Activated T-helper 1 cell treated with Interleukin-2 at 50 U/mL for 16 hours (primary cell): ENCODE results near the gene ROR1.

ENCODE experiments used
- DNase-seq: peaks from one replicate; pipeline ENCODE4 v3.0.0-alpha.2; 2020; ENCODE audit warnings: low read depth

The ROR1 gene

DNA sequence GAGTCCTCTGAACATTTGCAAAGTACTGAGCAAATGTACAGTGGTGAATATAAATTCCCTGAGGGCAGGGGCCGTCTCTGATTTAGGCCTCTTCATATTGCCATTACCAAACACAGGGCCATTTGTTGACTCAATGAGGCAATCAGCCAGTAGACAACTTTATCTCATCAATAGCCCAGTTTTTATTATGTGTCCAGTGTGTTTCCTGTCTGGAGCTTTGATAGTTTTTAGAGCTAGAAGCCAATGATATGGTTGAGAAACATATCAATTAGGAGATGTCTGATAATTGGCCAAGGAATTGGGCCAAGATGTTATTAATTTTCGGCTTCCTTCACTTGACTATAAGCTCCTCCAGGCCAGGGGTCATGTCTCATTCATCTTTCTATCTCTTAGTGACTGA, 163.0 kb downstream of the ROR1 start:
- no peak for DNase-seq

DNA sequence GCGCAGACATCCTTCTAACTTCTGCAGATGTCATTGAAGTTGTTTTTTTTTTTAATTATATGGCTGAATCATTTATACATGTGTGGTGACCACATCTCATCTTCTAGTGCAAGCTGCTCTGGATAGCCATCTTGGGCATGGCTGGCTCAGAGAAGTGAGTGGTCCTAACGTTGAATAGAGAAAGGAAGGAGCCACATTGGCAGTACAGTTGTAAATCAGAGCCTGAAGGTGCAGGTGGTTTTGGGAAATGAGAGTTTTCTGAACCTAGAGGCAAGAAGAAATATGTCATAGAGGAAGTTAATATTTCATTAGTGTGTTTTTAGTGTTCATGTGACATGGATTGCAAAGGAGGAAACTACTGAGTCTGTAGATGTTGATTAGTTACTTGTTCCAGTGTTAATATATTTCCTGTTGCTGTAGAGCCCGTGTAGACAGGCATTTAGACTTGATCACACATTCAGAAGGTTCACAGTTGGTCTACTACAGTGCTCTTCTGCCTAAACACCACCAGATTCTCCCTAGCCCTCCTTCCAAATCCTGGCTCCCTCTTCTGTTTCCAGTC, 163.7 kb downstream of the ROR1 start:
- no peak for DNase-seq

DNA sequence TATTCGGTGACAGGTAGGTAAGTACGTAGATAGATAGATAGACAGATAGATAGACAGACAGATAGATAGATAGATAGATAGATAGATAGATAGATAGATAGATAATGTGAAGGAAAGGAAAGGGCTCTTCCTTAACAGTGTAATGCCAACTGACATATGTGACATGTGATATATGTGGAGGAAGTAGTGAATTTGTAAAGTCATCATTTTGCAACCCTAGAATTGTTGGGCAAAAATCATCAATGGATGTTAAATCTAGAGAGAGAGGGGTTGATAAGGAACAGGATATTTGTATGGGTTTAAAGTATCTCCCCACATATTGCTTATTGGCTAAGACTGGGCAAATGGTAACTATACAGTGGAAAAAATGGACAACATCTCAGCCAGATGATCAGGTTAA, 166.6 kb downstream of the ROR1 start:
- DNase-seq: no peak

DNA sequence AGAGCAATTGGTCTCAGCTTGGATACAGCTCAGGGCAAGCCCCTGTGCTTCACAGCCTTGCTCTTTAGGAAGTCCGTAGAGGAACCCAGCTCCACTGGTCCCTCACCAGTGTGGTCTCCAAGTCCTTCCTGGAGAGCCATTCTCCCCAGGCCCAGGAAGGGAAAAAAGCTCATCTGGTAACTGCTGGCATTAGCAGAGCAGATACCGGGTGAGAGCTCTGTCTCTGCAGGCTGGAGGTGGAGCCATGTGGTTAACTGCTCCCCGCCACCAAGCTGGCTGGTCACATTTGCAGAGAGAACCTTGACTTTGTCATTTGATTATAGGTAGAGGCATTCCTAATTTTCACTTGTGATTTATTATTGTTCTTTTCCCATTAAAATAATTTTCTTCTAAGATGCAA, 169.6 kb downstream of the ROR1 start:
- no peak for DNase-seq

DNA sequence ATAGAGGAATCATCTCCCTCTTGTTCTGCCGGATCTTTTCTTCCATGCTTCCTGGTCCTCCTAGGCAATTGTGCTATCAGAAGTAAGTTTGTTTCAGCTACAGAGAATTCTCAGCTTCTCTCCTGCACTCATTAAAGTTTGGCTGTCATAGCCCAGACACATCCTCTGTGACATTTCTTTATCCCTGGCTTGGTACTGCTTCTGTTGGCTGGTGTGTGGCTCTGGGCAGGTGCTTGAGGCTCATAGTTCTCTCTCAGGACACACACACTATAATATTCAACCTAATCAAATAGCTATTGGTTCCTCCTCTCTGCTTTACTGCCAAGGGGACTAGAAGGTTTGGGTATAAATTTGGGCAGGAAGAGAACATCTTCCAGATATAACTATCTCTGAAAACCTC, 172.1 kb downstream of the ROR1 start:
- no peak for DNase-seq

DNA sequence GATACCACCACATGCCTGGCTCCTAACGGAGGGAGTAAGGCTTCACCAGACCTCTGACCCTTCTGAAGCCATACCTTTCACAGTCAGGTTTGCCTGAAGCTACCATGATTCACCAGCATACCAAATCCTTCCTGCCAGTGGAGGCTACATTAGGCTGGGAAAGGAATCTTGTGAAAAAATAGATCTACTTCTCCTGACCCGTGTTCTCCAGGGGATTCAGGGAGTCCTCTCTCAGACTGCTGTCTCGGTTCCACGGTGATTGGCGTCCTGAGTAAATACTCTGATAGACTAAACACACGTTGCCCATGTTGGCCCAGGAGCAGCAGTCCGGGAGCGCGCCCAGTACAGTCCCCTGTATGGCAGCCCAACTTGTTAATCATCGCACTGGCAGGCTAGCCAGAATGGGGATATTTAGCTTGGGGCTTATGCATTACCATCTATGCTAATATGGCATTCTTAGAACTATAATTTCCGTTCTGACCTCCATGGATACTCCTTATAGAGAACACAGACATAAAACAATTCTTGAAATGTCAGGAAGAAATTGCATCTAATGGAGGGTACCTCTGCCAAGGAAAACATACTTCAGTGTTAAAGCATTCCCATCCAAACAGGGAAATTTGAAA, 173.2 kb downstream of the ROR1 start:
- no peak for DNase-seq

DNA sequence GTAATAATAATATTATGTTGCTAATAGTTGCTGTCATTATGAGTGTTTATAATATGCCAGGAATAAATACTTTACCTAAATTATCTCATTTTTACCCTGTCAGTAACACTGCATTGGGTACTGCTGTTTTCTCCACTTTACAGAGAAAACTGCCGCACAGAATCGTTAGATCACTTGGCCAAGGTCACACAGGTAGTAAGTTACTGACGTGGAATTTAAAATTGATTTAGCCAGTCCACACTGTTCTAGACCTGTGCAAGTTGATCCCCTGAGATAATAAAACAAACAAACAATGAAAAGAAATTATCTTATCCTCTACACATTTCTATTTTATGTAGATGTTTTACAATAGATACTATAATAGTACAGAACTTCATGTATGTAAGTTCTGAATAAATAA, 174.1 kb downstream of the ROR1 start:
- DNase-seq: no peak

DNA sequence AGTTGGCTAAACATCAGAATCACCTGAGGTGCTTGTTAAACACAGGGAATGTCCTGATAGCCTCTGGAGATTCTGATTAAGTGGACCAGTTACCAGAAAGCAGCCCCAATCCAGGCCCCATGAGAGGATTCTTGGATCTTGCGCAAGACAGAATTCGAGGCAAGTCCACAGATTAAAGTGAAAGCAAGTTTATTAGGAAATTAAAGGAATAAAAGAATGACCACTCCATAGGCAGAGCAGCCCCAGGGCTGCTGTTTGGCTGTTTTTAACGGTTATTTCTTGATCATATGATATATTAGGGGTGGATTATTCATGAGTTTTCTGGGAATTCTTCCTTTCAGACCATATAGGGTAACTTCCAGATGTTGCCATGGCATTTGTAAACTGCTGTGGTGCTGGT, 176.2 kb downstream of the ROR1 start:
- no peak for DNase-seq

DNA sequence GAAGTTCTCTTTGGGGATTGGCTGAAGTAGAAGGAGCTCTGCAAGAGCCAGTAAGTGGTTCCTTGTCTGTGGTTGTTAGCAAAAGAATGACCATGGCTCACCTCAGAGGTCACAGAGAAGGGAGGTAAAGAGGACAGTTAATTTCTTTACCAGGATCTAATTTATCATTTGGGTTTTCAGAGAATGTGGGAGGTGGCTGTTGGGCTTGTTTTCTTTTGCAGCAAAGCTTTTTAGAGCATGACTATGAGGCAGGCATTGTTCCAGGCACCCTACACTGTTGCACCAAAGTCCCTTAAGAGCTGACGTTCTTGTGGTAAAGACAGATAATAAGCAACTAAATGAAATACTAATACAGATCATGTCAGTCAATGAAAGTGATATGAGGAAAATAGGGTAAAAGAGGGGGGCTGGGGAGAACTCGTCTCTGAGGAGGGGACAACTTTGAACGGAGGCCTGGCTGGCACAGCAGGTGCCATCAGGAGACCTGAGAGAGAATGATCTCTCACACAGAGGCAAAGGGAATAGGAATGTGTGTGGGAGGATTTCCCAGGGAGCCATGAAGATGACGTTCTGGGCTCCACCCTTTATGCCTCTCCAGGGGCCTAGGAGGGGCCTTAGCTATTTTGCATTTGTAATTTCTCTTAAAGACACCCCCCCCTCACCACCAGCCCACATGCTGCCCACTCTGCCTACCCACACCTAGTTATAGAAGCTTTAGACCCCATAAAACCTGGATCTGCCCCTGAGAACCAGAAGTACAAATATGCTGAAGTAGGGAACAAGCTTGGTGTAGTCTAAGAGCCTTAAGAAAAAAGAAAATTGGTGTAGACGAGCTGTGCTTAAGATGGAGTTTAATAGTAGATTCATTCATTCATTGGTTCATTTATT, 177.5 kb downstream of the ROR1 start:
- DNase-seq: no peak

DNA sequence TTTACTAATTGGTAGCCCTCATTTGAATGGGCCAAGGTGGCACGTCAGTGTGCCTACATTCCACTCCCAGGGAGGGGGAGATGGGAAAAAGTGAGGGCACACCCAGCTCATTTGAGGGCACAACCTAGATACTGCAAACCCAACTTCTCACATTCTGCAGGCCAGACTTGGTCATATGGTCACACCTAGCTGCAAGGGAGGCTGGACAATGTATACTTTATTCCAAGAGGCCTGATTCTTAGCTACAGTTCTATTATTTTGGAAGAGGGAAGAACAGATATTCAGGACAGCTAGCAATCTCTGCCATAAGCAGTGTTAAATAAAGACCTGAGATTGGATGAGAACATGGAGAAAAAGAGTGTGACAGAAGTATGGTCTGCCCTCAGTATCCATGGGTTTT, 180.4 kb downstream of the ROR1 start:
- DNase-seq: no peak

DNA sequence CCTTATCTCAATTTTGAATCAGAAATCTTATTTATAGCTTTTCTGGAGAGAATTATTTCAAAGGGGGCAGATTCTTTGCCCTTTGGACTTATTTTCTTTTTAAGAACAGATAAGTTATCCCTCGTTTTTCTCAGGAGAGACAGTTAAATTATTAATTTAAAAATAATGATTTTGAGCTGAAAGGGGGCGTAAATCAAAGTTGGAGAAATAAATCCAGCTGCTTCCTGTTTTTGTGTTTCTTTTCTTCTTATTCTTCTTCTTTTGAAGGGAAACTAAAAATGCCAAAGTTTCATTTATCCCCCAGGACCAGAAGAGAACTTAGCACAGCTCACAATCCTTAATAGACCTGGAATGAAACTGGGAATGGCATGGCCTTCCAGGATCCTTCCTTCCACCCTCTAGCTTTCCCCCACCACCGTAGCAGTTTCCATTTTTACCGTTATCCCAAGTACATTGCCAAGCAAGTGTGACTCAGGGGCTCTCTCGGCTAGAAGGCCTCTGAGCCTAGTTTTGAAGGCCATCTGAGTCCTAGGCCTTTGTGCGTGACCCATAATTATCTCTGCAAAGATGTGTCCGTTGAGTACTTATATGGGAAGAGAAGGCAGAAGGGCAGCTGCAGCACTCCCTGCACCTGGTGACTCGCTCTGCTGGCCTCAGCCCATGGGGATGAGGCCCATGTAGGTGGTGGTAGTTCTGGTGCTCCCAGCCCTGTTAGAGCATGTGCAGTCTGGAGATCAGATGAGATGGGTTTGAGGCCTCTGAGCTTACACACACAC, 181.7 kb downstream of the ROR1 start:
- no peak for DNase-seq

DNA sequence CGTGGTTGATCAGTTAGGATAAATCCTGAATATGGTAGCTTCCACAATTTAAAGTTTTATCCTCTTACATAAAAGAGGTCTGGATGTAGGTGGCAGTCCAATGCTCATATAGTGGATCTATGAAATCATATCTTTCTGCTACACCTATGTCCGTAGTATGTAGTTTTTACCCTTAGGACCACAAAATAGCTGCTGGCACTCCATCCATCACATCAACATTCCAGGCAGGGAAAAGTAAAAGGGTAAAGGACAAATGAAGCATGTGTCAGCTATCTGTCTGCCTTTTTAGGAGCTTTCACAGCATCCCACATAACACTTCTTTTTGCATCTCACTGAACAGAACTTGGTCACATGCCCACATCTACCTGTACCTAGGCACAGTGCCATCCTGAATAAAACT, 184.7 kb downstream of the ROR1 start:
- no peak for DNase-seq

DNA sequence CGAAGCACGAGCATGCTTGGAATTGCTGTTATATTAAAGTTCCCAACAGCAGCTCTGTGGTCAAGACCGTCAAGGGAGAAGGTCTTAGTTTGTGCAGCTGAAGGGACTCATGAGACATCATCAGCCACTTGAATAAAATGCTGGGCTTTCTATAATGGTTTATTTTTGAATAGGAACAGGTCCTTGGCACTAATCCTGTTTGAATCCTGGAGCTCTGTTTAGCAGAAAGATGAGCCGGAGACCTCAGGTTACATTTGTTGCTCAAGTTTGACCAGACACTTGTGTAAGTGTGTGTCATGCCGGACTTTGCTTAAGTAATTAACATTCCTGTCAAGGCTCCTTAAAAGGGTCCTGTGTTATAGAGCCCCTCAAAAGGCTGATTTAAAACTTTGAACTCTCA, 186.5 kb downstream of the ROR1 start:
- DNase-seq: no peak

DNA sequence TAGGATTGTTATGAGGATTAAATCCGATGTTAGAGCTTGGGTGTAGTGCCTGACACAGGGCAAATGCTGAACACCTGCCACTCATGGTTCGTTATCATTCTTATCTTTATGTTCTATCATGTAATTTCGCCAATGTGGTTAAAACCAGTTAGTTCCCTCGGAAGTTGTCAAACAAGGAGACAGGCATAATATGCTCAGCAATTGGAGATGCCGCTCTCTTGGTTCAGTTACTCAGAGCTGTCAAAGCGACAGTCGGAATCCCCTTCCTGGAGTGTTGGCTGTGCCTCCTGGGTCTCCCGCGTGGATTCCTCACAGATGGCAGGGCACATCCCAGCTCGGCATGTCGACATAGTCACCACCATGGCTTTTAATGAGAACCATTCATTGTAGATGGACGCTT, 192.2 kb downstream of the ROR1 start:
- no peak for DNase-seq

DNA sequence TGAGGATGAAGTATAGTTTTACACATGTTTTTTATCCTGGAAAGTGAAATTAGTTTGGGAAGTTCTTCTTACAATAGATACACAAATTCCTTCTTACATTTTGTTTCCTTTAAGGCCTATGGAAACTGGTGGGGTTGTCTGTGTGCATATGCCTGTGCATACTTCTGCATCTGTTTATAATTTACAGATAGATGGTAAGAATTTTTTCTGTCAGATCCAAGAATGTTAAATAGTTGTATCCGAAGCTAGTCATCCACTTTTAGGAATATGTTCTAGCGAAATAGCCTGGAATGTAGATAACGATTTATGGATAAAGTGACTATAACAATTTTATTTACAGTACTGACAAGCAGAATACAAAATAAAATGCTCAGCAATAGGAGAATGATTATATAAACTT, 194.1 kb downstream of the ROR1 start:
- no peak for DNase-seq

DNA sequence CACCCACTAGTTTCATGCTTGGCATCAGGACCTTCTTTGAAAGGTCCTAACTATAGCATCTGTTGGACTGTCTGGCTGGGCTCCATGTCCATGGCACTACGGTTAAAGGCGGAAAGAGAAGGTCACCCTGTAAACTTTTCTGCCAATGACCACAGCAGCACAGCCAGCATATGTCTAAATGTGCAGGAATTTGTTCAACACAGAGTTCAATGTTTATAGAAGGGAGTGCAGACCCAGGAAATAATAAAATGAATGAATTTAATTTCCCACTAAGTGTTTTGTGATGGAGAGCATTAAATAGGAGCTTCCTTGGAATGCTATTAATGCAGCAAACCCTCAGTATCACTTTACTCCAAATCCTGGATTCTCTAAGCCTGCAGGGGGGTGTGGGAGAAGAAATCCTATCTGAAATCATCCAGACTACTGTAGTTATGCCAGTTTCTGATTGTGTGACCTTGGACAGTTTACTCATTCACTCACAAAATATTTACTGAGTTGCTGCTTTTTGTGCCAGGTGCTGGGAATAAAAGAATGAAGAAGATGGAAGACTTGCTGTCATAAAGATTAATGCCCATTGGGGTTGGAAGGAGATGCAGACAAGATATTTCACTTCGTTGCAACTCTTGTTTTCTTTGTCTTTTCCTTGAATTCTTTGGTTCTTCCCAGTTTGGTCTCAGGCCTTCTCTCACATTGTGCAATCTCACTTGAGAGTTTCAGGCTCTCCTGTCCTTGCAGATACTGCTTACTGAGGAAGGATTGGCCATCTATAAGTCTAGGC, 195.0 kb downstream of the ROR1 start:
- DNase-seq: no peak

DNA sequence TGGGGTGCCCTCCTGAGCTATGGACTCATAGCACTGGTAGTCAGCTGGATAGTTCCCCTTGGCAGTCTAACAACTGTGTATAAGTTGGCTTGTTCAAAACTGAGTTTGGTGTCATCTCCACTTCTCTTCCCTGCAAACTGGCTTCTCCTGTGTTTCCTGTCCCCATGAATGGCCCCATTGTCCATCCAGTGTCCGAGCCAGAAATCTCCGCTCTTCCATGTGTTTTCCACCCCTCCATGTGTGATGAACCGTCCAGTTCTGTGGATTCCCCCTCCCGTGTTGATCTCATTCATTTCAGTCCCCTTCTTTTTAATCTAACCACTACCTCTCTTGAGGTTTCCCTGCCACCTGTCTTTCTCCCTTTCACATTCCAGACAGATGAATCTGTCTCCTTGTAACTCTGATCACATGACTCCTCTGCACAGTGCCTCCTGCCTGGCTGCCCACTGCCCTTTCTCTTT, 195.7 kb downstream of the ROR1 start:
- DNase-seq: no peak

DNA sequence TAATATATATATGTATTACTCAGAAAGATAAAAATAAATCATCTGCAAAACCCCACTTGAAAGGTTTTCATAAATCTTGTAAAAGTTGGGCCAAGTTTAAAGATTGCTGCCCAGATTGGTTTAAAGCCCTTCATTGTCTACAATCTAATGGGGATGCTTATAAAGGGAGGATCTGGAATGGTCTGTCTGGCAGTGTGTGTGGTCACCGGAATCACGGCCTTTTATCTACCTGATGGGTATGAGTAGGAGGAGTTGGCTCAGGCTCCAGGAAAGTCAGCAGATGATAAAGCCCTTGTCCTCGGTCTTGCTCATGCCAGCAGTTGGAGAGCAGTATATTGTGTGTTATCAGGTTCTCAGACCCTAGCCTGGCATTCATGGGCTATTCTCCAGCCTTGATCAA, 197.7 kb downstream of the ROR1 start:
- no peak for DNase-seq

DNA sequence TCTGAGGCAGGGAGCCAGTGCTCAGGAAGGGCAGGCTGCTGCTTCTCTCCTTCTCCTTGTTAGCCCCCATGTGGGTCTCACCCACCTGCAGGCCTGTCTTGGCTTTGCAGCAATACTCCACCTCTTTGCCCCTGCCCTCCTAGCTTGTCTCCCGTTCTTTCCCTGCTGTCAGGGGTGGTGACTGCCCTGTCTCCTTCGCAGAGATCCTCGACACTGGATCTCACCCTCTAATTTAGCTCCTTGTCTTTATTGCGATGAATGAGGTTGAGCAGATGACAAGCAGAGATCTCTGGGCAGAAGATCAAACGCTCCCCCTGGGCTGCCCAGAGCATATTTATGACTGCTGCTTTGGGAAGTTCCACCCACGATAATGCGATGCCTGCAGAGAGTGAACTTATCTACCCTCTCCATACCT, 199.2 kb downstream of the ROR1 start:
- DNase-seq: no peak

DNA sequence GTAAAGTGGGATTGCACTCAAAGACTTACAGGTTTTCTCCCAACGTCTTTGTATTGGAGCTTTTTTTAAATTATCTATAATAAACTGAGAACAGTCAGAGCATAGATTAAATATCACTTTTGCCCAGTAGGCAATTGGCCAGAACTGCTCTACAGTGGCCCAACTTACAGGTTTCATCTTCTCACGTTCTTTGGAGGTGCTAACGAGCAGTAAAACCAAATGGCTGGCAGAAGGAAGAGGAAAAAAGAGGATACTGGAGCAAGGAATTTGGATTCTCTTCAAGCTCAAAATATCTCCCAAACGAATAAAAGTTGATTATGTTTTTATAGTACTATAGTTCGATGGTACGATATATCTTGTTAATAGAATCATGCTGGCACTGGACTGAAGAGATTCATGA, 201.1 kb downstream of the ROR1 start:
- no peak for DNase-seq

DNA sequence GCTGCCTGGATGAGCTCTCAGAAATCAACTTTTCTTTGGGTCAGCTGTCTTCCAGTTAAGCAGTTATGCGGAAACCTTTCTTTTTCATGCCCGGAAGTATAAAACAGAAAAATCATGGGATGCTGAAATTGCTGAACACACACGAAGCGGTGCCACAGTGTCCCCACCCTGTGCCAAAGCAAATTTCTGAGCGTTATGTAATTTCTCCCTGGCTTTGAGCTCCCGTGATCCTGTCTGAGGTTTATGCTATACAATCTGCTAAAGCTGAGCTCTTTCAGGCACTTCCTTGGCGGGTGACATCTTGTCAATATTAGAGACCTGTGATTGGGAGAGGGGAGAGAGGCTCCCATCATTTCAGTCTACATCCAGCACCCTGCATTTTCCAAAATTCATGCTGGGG, 201.7 kb downstream of the ROR1 start:
- DNase-seq: no peak

DNA sequence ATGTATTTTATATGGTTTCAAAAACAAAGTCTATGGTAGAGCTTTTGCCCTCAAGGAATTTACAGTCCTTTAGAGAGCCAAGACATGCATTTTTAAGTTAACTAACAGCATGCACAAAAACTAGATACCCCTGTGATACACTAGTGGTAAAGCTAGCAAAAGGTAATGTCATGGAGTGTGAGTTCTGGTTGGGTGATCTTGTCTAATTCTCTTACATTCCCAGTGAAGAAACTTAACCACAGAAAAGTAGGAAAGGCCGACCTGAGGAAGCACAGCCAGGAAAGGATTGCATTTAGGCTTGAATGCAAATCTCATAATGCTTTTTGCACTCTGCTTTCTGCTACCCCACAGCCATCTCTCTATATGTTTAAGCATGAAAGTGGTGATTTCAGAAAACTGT, 202.2 kb downstream of the ROR1 start:
- no peak for DNase-seq
